HepG2 (cell line): Measurements from ENCODE around the gene LRRC25. TPM values are rescaled to one million over a fixed set of nuclear protein-coding genes. Genes with fewer than 3 reads are reported as not detected.
A peak's percentile ranks its signal among the peaks of the same experiment; 100 is the strongest.

Experiments used
- ADNP ChIP-seq: sonication (generic); formaldehyde crosslinking; IDR thresholded peaks from 2 replicates; pipeline ENCODE4 v1.4.0; 2020; ENCODE audit warnings: missing genetic modification reagents
- ARID2 ChIP-seq: sonication (generic); formaldehyde crosslinking; IDR thresholded peaks from 2 replicates; pipeline ENCODE4 v1.8.1; 2022; ENCODE audit warnings: mild to moderate bottlenecking, missing genetic modification reagents, borderline replicate concordance
- BCLAF1 ChIP-seq: fragments of 450-650 bp; IDR thresholded peaks from 2 replicates; pipeline ENCODE4 v1.6.1; 2017; ENCODE audit warnings: mild to moderate bottlenecking
- ETV5 ChIP-seq: IDR thresholded peaks from 2 replicates; pipeline ENCODE4 v1.6.1; 2018; ENCODE audit warnings: missing biosample characterization, missing genetic modification reagents, inconsistent platforms, borderline replicate concordance
- ETV6 ChIP-seq: sonication (generic); formaldehyde crosslinking; conservative IDR thresholded peaks from 2 replicates; pipeline ENCODE4 v1.4.0; 2020; ENCODE audit warnings: missing genetic modification reagents
- FOXO1 ChIP-seq: sonication (generic); formaldehyde crosslinking; IDR thresholded peaks from 2 replicates; pipeline ENCODE4 v1.4.0; 2020; ENCODE audit warnings: missing genetic modification reagents
- JARID2 ChIP-seq: sonication (generic); formaldehyde crosslinking; IDR thresholded peaks from 2 replicates; pipeline ENCODE4 v1.8.1; 2023; ENCODE audit warnings: missing genetic modification reagents, inconsistent platforms; ENCODE audit not compliant: insufficient replicate concordance
- KAT8 ChIP-seq: IDR thresholded peaks from 2 replicates; pipeline ENCODE4 v1.6.1; 2016; ENCODE audit warnings: missing genetic modification reagents, missing compliant biosample characterization
- MTERF4 ChIP-seq: sonication (generic); formaldehyde crosslinking; IDR thresholded peaks from 2 replicates; pipeline ENCODE4 v1.8.0; 2023; ENCODE audit warnings: mild to moderate bottlenecking, missing genetic modification reagents
- SKI ChIP-seq: fragments of 450-650 bp; IDR thresholded peaks from one replicate; pipeline ENCODE4 v1.6.1; 2018; ENCODE audit warnings: mild to moderate bottlenecking; ENCODE audit not compliant: partially characterized antibody
- TAF1 ChIP-seq: sonication (generic); formaldehyde crosslinking; IDR thresholded peaks from 2 replicates; pipeline ENCODE4 v1.4.0; 2020; ENCODE audit warnings: missing genetic modification reagents
- ZC3H13 ChIP-seq: sonication (generic); formaldehyde crosslinking; IDR thresholded peaks from 2 replicates; pipeline ENCODE4 v1.8.1; 2023; ENCODE audit warnings: mild to moderate bottlenecking, missing genetic modification reagents, moderate library complexity
- ZFYVE20 ChIP-seq: sonication (generic); formaldehyde crosslinking; IDR thresholded peaks from 2 replicates; pipeline ENCODE4 v1.8.0; 2023; ENCODE audit warnings: low read depth, mild to moderate bottlenecking, moderate library complexity, missing genetic modification reagents, borderline replicate concordance
- ZNF17 ChIP-seq: sonication (generic); formaldehyde crosslinking; IDR thresholded peaks from 2 replicates; pipeline ENCODE4 v1.5.0; 2020; ENCODE audit warnings: mild to moderate bottlenecking, missing genetic modification reagents
- ZNF20 ChIP-seq: sonication (generic); formaldehyde crosslinking; IDR thresholded peaks from 2 replicates; pipeline ENCODE4 v1.4.0; 2020; ENCODE audit warnings: mild to moderate bottlenecking, moderate library complexity, missing genetic modification reagents
- ZNF335 ChIP-seq: sonication (generic); formaldehyde crosslinking; IDR thresholded peaks from 2 replicates; pipeline ENCODE4 v1.4.0; 2020; ENCODE audit warnings: missing genetic modification reagents
- ZNF34 ChIP-seq: sonication (generic); formaldehyde crosslinking; IDR thresholded peaks from 2 replicates; pipeline ENCODE4 v1.4.0; 2020; ENCODE audit warnings: mild to moderate bottlenecking, missing genetic modification reagents, borderline replicate concordance
- ZNF530 ChIP-seq: sonication (generic); formaldehyde crosslinking; IDR thresholded peaks from 2 replicates; pipeline ENCODE4 v1.5.0; 2020; ENCODE audit warnings: low read depth, mild to moderate bottlenecking, missing genetic modification reagents
- ZNF749 ChIP-seq: sonication (generic); formaldehyde crosslinking; IDR thresholded peaks from 2 replicates; pipeline ENCODE4 v1.8.0; 2022; ENCODE audit warnings: mild to moderate bottlenecking, missing genetic modification reagents, moderate library complexity, borderline replicate concordance
- ZNF841 ChIP-seq: sonication (generic); formaldehyde crosslinking; IDR thresholded peaks from 2 replicates; pipeline ENCODE4 v1.8.1; 2023; ENCODE audit warnings: missing genetic modification reagents, borderline replicate concordance
- ZSCAN22 ChIP-seq: sonication (generic); formaldehyde crosslinking; IDR thresholded peaks from 2 replicates; pipeline ENCODE4 v1.4.0; 2020; ENCODE audit warnings: mild to moderate bottlenecking, missing genetic modification reagents
- polyA plus RNA-seq, 8 experiments: library from polyadenylated mRNA; depleted of rRNA in 3 of 8; stranded (reverse) in 7 of 8; unstranded in 1 of 8; fragments of >200 nt; fragmentation: Illumina TruSeq in 4 of 8; extraction: Trizol in 4 of 8; gene quantifications; 2 replicates each; pipeline versions ENCODE4 v1.2.1 to v1.2.3, GENCODE V29; 2011 to 2016; ENCODE audit warnings: low read depth in 4 of 8, missing spikeins in 1 of 8, mixed read lengths in 1 of 8; ENCODE audit not compliant: insufficient read depth in 1 of 8
- total RNA-seq, 5 experiments: library from RNA; depleted of rRNA; stranded (reverse); fragments of >200 nt; fragmentation: Illumina TruSeq; extraction: Trizol; gene quantifications; 2 replicates each; pipeline ENCODE4 v1.2.3, GENCODE V29; 2016; ENCODE audit warnings: low read depth in 1 of 5
- TF ChIP-seq, protein P1 (sequence below): sonication (generic); formaldehyde crosslinking; IDR thresholded peaks from 2 replicates; pipeline ENCODE4 v1.4.0; 2020; ENCODE audit warnings: missing genetic modification reagents, borderline replicate concordance

Gene LRRC25
- total and polyA plus RNA-seq, 2 of the 13 experiments (the other 11 are each of a cell fraction or from before 2014, with no cell fraction given) = 0.13 to 0.53 TPM

DNA sequence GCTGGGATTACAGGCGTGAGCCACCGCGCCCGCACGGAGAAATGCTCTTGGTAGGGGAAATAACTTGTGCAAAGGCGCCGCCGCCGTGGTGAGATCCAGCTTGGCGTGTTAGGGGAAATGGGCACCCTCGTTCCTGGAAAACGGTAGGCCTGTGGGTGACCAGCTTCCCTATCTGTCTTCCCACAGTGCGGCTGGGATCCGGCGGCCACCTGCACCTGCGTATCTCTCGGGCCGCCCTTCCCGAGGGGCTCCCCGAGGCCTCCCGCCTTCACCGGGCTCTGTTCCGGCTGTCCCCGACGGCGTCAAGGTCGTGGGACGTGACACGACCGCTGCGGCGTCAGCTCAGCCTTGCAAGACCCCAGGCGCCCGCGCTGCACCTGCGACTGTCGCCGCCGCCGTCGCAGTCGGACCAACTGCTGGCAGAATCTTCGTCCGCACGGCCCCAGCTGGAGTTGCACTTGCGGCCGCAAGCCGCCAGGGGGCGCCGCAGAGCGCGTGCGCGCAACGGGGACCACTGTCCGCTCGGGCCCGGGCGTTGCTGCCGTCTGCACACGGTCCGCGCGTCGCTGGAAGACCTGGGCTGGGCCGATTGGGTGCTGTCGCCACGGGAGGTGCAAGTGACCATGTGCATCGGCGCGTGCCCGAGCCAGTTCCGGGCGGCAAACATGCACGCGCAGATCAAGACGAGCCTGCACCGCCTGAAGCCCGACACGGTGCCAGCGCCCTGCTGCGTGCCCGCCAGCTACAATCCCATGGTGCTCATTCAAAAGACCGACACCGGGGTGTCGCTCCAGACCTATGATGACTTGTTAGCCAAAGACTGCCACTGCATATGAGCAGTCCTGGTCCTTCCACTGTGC lies 9.1 kb downstream of the LRRC25 start (continued):
- 0 out of 2 replicates have a peak, but pooled peaks have one; percentile 50 for TF ChIP-seq ZFYVE20 (CRISPR knock-in tag)
- no peak for TF ChIP-seq JARID2
- peak; percentile 99 for TF ChIP-seq ZC3H13 (CRISPR knock-in tag)
- no peak for TF ChIP-seq MTERF4 (CRISPR knock-in tag)
- 0 out of 2 replicates have a peak, but pooled peaks have one; percentile 84 for TF ChIP-seq ZNF34 (CRISPR knock-in tag)
- TF ChIP-seq ZNF749 (CRISPR knock-in tag) = peak; percentile 64; the same call in 1 of the 2 replicates
- TF ChIP-seq TAF1 (CRISPR knock-in tag) = peak; percentile 70; the same call in 1 of the 2 replicates
- TF ChIP-seq ZNF20 (CRISPR knock-in tag) = peak; percentile 55; the same call in 1 of the 2 replicates
- TF ChIP-seq, protein P1, sequence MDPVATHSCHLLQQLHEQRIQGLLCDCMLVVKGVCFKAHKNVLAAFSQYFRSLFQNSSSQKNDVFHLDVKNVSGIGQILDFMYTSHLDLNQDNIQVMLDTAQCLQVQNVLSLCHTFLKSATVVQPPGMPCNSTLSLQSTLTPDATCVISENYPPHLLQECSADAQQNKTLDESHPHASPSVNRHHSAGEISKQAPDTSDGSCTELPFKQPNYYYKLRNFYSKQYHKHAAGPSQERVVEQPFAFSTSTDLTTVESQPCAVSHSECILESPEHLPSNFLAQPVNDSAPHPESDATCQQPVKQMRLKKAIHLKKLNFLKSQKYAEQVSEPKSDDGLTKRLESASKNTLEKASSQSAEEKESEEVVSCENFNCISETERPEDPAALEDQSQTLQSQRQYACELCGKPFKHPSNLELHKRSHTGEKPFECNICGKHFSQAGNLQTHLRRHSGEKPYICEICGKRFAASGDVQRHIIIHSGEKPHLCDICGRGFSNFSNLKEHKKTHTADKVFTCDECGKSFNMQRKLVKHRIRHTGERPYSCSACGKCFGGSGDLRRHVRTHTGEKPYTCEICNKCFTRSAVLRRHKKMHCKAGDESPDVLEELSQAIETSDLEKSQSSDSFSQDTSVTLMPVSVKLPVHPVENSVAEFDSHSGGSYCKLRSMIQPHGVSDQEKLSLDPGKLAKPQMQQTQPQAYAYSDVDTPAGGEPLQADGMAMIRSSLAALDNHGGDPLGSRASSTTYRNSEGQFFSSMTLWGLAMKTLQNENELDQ (CRISPR knock-in tag) = no peak
- TF ChIP-seq ZNF841 (CRISPR knock-in tag) = no peak
- TF ChIP-seq BCLAF1 = no peak
- TF ChIP-seq FOXO1 (CRISPR knock-in tag) = no peak
- no peak for TF ChIP-seq ADNP (CRISPR knock-in tag)
- TF ChIP-seq ARID2 (CRISPR knock-in tag) = peak; percentile 96
- TF ChIP-seq ETV5 = no peak; the same call in 1 of the 2 replicates
- no peak for TF ChIP-seq ETV6 (CRISPR knock-in tag)
- TF ChIP-seq ZNF530 (CRISPR knock-in tag) = peak; percentile 76
- peak; percentile 68 for TF ChIP-seq SKI
- TF ChIP-seq KAT8 (CRISPR knock-in tag) = peak; percentile 52; the same call in 1 of the 2 replicates
- peak; percentile 66; the same call in 1 of the 2 replicates for TF ChIP-seq ZSCAN22
- TF ChIP-seq ZNF335 (CRISPR knock-in tag) = 0 out of 2 replicates have a peak, but pooled peaks have one; percentile 15
- TF ChIP-seq ZNF17 (CRISPR knock-in tag) = no peak
